K562 (cell line): ENCODE data around the gene ZNHIT3. TPM values are rescaled to one million over a fixed set of nuclear protein-coding genes. Genes with fewer than 3 reads are reported as not detected.

Experiments
- BDP1 ChIP-seq: IDR thresholded peaks from 3 replicates; pipeline ENCODE4 v1.6.1; 2011; ENCODE audit not compliant: insufficient read length, insufficient read depth
- BRD4 ChIP-seq: fragments of 200-600 bp; sonication (generic); IDR thresholded peaks from 2 replicates; pipeline ENCODE4 v1.6.1; 2017; ENCODE audit warnings: inconsistent platforms
- E2F3 ChIP-seq: fragments of 250-450 bp; sonication (Bioruptor Pico); IDR thresholded peaks from 2 replicates; pipeline ENCODE4 v1.4.0; 2020; ENCODE audit warnings: mild to moderate bottlenecking
- HMBOX1 ChIP-seq: sonication (generic); IDR thresholded peaks from 2 replicates; pipeline ENCODE4 v1.6.1; 2016
- MCM3 ChIP-seq: fragments of 450-650 bp; IDR thresholded peaks from 2 replicates; pipeline ENCODE4 v1.6.1; 2016
- MTA3 ChIP-seq: fragments of 450-650 bp; formaldehyde crosslinking; IDR thresholded peaks from 2 replicates; pipeline ENCODE4 v1.6.1; 2017; ENCODE audit warnings: mild to moderate bottlenecking, borderline replicate concordance
- POLR2B ChIP-seq: fragments of 450-650 bp; IDR thresholded peaks from 2 replicates; pipeline ENCODE4 v1.6.1; 2018; ENCODE audit warnings: low read depth; ENCODE audit not compliant: partially characterized antibody
- PRMT5 ChIP-seq: sonication (generic); formaldehyde crosslinking; IDR thresholded peaks from 2 replicates; pipeline ENCODE4 v1.5.0; 2020; ENCODE audit warnings: missing genetic modification reagents
- RBM15 ChIP-seq: fragments of 200-400 bp; formaldehyde crosslinking; IDR thresholded peaks from 2 replicates; pipeline ENCODE4 v1.6.1; 2018; ENCODE audit warnings: mild to moderate bottlenecking, low read length, moderate library complexity; ENCODE audit not compliant: insufficient read depth
- RBM22 ChIP-seq: fragments of 200-400 bp; formaldehyde crosslinking; IDR thresholded peaks from 2 replicates; pipeline ENCODE4 v1.6.1; 2018; ENCODE audit warnings: low read length, low read depth; ENCODE audit not compliant: poor library complexity, severe bottlenecking
- SP1 ChIP-seq: sonication (generic); formaldehyde crosslinking; IDR thresholded peaks from 2 replicates; pipeline ENCODE4 v1.8.1; 2022; ENCODE audit warnings: mild to moderate bottlenecking, missing genetic modification reagents
- SREBF2 ChIP-seq: sonication (generic); formaldehyde crosslinking; IDR thresholded peaks from 2 replicates; pipeline ENCODE4 v1.4.0; 2020; ENCODE audit warnings: mild to moderate bottlenecking, missing genetic modification reagents
- STAT5B ChIP-seq: fragments of 250-450 bp; sonication (Bioruptor Pico); IDR thresholded peaks from 2 replicates; pipeline ENCODE4 v1.8.0; 2021; ENCODE audit warnings: mild to moderate bottlenecking, inconsistent platforms
- TARDBP ChIP-seq: fragments of 450-650 bp; IDR thresholded peaks from 2 replicates; pipeline ENCODE4 v1.6.1; 2016
- ZFP30 ChIP-seq: fragments of 250-450 bp; sonication (Bioruptor Pico); IDR thresholded peaks from 2 replicates; pipeline ENCODE4 v1.8.0; 2022; ENCODE audit warnings: moderate library complexity, mild to moderate bottlenecking, inconsistent platforms, borderline replicate concordance
- ZNF444 ChIP-seq: fragments of 250-450 bp; sonication (Bioruptor Pico); IDR thresholded peaks from 2 replicates; pipeline ENCODE4 v1.4.0; 2020; ENCODE audit warnings: mild to moderate bottlenecking, moderate library complexity
- ZNF639 ChIP-seq, 2 experiments: fragments of 200-800 bp in 1 of 2; sonication (Bioruptor generic) in 1 of 2; sonication (generic) in 1 of 2; formaldehyde crosslinking in 1 of 2; IDR thresholded peaks in 1 of 2; conservative IDR thresholded peaks in 1 of 2; 2 replicates each; pipeline versions ENCODE4 v1.5.0 to v1.6.1; 2016 to 2020; ENCODE audit warnings: missing compliant biosample characterization in 1 of 2, missing genetic modification characterization in 1 of 2, missing genetic modification reagents in 1 of 2
- polyA plus RNA-seq, 8 experiments: library from polyadenylated mRNA; depleted of rRNA in 4 of 8; stranded (reverse) in 5 of 8; unstranded in 3 of 8; fragments of >200 nt; fragmentation: Nextera tagmentation in 2 of 8; fragmentation: Illumina TruSeq in 1 of 8; extraction: Ambion mirVana in 2 of 8; extraction: Trizol in 1 of 8; gene quantifications; 2 replicates each; pipeline versions ENCODE4 v1.2.1 to v1.2.3, GENCODE V29; 2011 to 2014; ENCODE audit warnings: inconsistent platforms in 1 of 8, missing spikeins in 1 of 8
- total RNA-seq, 7 experiments: library from RNA; depleted of rRNA in 6 of 7; stranded (reverse); fragments of >200 nt in 6 of 7; fragmentation: Illumina TruSeq in 2 of 7; extraction: Trizol in 2 of 7; gene quantifications; 2 replicates each; pipeline versions ENCODE4 v1.2.1 to v1.2.3, GENCODE V29; 2011 to 2021; ENCODE audit warnings: low replicate concordance in 1 of 7
- TF ChIP-seq, protein P1 (sequence below): sonication (generic); formaldehyde crosslinking; IDR thresholded peaks from 2 replicates; pipeline ENCODE4 v1.8.0; 2022; ENCODE audit warnings: mild to moderate bottlenecking, missing genetic modification reagents
- TF ChIP-seq, protein P2 (sequence below), 2 experiments: fragments of 250-450 bp in 1 of 2; fragments of 450-650 bp in 1 of 2; sonication (Bioruptor Pico) in 1 of 2; IDR thresholded peaks; 2 replicates each; pipeline versions ENCODE4 v1.6.1 to v1.8.0; 2016 to 2021; ENCODE audit warnings: mild to moderate bottlenecking in 2 of 2, moderate library complexity in 2 of 2, missing compliant biosample characterization in 1 of 2, missing genetic modification characterization in 1 of 2
- TF ChIP-seq, protein P3 (sequence below): fragments of 250-450 bp; sonication (Bioruptor Pico); IDR thresholded peaks from 2 replicates; pipeline ENCODE4 v1.5.0; 2021
- TF ChIP-seq, protein P4 (sequence below): fragments of 450-650 bp; formaldehyde crosslinking; IDR thresholded peaks from 2 replicates; pipeline ENCODE4 v1.4.0; 2020; ENCODE audit warnings: mild to moderate bottlenecking, moderate library complexity

ZNHIT3 gene
- total and polyA plus RNA-seq, 9 of the 15 experiments (the other 6 are each of a cell fraction or from before 2014, with no cell fraction given): 45.0 to 300 (median 88.4) TPM

DNA sequence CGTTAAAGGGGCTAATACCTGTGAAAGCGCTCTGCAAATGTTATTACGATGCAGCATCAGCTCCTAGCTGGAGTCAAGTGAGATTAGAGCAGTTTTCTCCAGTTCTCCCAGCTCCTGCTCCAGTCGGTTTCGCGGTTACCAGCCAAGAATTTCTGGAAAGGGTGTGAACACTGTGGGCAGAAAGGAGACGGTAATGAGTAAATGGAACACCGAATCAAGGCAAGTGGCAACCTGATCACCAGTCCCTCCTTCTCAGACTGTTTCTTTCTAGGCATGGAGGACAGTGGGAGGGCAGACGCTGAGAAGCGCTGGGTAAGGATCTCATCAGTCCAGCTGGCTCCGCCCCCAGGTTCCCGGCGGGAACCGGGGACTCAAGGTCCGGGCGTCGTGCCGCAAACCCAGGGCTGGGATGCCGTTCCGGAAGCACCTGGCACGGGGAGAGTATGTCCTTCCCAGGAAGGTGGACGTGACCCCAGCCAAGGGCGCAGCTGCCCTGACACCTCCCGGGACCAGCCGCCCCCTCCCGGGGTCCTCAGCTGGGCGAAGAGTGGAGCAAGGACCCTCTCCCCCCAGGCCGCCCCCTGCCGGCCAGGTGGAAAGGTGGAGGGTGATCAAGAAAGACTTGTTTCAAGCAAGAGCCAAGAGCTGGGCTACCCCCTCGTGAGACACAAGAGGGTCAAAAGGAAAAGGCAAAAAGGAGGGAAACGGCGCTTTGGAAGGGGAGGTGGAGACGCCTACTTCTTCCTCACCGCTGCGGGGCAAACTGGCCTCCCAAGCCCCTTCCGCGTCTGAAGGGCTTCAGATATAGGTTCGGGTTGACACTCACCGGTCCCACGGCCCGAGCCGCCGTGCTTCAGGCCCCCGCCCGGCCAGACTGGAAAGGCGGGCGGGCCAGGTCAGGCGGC is 47.7 kb downstream of the ZNHIT3 start (continued):
- TF ChIP-seq ZNF444 (CRISPR knock-in tag): no peak
- TF ChIP-seq, protein P1, sequence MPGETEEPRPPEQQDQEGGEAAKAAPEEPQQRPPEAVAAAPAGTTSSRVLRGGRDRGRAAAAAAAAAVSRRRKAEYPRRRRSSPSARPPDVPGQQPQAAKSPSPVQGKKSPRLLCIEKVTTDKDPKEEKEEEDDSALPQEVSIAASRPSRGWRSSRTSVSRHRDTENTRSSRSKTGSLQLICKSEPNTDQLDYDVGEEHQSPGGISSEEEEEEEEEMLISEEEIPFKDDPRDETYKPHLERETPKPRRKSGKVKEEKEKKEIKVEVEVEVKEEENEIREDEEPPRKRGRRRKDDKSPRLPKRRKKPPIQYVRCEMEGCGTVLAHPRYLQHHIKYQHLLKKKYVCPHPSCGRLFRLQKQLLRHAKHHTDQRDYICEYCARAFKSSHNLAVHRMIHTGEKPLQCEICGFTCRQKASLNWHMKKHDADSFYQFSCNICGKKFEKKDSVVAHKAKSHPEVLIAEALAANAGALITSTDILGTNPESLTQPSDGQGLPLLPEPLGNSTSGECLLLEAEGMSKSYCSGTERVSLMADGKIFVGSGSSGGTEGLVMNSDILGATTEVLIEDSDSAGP (CRISPR knock-in tag): no peak
- no peak for TF ChIP-seq TARDBP
- TF ChIP-seq MCM3: no peak
- TF ChIP-seq, protein P2, sequence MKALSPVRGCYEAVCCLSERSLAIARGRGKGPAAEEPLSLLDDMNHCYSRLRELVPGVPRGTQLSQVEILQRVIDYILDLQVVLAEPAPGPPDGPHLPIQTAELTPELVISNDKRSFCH (CRISPR knock-in tag; IDR thresholded peaks at IDR 0.05): no peak
- TF ChIP-seq, protein P2 (tag; IDR thresholded peaks at IDR 0.05): no peak
- peak; percentile 55; the same call in 1 of the 2 replicates for TF ChIP-seq MTA3
- TF ChIP-seq BDP1: no peak
- TF ChIP-seq RBM15: no peak
- peak; percentile 70 for TF ChIP-seq E2F3 (CRISPR knock-in tag)
- no peak for TF ChIP-seq SP1
- no peak for TF ChIP-seq ZFP30 (CRISPR knock-in tag)
- TF ChIP-seq POLR2B: peak; percentile 54
- TF ChIP-seq BRD4: no peak
- TF ChIP-seq PRMT5: no peak
- TF ChIP-seq STAT5B (CRISPR knock-in tag): no peak
- TF ChIP-seq, protein P3, sequence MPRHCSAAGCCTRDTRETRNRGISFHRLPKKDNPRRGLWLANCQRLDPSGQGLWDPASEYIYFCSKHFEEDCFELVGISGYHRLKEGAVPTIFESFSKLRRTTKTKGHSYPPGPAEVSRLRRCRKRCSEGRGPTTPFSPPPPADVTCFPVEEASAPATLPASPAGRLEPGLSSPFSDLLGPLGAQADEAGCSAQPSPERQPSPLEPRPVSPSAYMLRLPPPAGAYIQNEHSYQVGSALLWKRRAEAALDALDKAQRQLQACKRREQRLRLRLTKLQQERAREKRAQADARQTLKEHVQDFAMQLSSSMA (CRISPR knock-in tag): no peak
- no peak; a peak in 1 of 4 replicates for TF ChIP-seq ZNF639 (CRISPR knock-in tag; conservative IDR thresholded peaks at IDR 0.05 in 1 of 2, IDR thresholded peaks at IDR 0.05 in 1 of 2)
- no peak for TF ChIP-seq HMBOX1
- no peak for TF ChIP-seq SREBF2
- TF ChIP-seq, protein P4, sequence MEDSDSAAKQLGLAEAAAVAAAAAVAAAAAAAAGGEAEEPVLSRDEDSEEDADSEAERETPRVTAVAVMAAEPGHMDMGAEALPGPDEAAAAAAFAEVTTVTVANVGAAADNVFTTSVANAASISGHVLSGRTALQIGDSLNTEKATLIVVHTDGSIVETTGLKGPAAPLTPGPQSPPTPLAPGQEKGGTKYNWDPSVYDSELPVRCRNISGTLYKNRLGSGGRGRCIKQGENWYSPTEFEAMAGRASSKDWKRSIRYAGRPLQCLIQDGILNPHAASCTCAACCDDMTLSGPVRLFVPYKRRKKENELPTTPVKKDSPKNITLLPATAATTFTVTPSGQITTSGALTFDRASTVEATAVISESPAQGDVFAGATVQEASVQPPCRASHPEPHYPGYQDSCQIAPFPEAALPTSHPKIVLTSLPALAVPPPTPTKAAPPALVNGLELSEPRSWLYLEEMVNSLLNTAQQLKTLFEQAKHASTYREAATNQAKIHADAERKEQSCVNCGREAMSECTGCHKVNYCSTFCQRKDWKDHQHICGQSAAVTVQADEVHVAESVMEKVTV (CRISPR knock-in tag): no peak
- peak; percentile 77 for TF ChIP-seq RBM22
